Measurements from ENCODE around the gene PTPRD. TPM values are rescaled to one million over a fixed set of nuclear protein-coding genes. Genes with fewer than 3 reads are reported as not detected.

Gene PTPRD
- total RNA-seq, 1 donor from 2014 or later, result 15.6 TPM

- H3K36me3 ChIP-seq, result no peaks in the 10 kb centered on the region
- intact Hi-C loops (cut with micrococcal nuclease), result no loop called here
These were observed 1997.8 kb downstream of the PTPRD start for GRCh38 chr9:8614926-8615440.

GRCh38 chr9:8613346-8613825, 1999.4 kb downstream of the PTPRD start:
- Histone ChIP-seq H3K4me3 (no peak overlapping the region), H3K4me1 (peaks cover 21% of the 10 kb centered on the region), H3K36me3 (no peaks in the 10 kb centered on the region), H3K27ac (replicated peaks) (peak overlapping the region; percentile 4), H3K27me3 (ENCODE audit: low read depth) (no peaks in the 10 kb centered on the region), H3K9me3 (replicated peaks) (no peaks in the 10 kb centered on the region)
- intact Hi-C loops (cut with micrococcal nuclease), result no loop called here
- no peak for DNase-seq
- TF ChIP-seq CTCF (IDR thresholded peaks at IDR 0.05; ENCODE audit: borderline replicate concordance), result no peak

More at GRCh38 chr9:8614926-8615440, 1997.8 kb downstream of the PTPRD start:
- H3K9me3 ChIP-seq (replicated peaks), result no peaks in the 10 kb centered on the region
- H3K4me3 ChIP-seq, result no peak overlapping the region
- DNase-seq, result no peak
- no peak overlapping the region for H3K27ac ChIP-seq (replicated peaks)
- H3K27me3 ChIP-seq (ENCODE audit: low read depth), result no peaks in the 10 kb centered on the region
- H3K4me1 ChIP-seq, result peaks cover 21% of the 10 kb centered on the region
- TF ChIP-seq CTCF (IDR thresholded peaks at IDR 0.05; ENCODE audit: borderline replicate concordance), result no peak

- TF ChIP-seq CTCF (IDR thresholded peaks at IDR 0.05; ENCODE audit: borderline replicate concordance), result no peak
- no peaks in the 10 kb centered on the region for H3K36me3 ChIP-seq
- no peak overlapping the region for H3K27ac ChIP-seq (replicated peaks)
- intact Hi-C loops (cut with micrococcal nuclease), result no loop called here
- peaks cover 21% of the 10 kb centered on the region for H3K4me1 ChIP-seq
- no peak overlapping the region for H3K4me3 ChIP-seq
- H3K9me3 ChIP-seq (replicated peaks), result no peaks in the 10 kb centered on the region
- no peaks in the 10 kb centered on the region for H3K27me3 ChIP-seq (ENCODE audit: low read depth)
- DNase-seq, result no peak
These were observed 2001.6 kb downstream of the PTPRD start for GRCh38 chr9:8611153-8611552.

- H3K27me3 ChIP-seq (ENCODE audit: low read depth), result no peaks in the 10 kb centered on the region
- no peak overlapping the region for H3K27ac ChIP-seq (replicated peaks)
- intact Hi-C loops (cut with micrococcal nuclease), result no loop called here
- TF ChIP-seq CTCF (IDR thresholded peaks at IDR 0.05; ENCODE audit: borderline replicate concordance), result no peak
- DNase-seq, result no peak
- H3K4me3 ChIP-seq, result no peak overlapping the region
- H3K4me1 ChIP-seq, result peaks cover 21% of the 10 kb centered on the region
- no peaks in the 10 kb centered on the region for H3K9me3 ChIP-seq (replicated peaks)
- H3K36me3 ChIP-seq, result no peaks in the 10 kb centered on the region
These were observed 2002.5 kb downstream of the PTPRD start for GRCh38 chr9:8610256-8610655.

GRCh38 chr9:8605096-8605495, 2007.7 kb downstream of the PTPRD start:
- intact Hi-C loops (cut with micrococcal nuclease), result no loop called here
- DNase-seq, result no peak
- no peak for TF ChIP-seq CTCF (IDR thresholded peaks at IDR 0.05; ENCODE audit: borderline replicate concordance)
- H3K4me1 ChIP-seq, result no peaks in the 10 kb centered on the region
- H3K9me3 ChIP-seq (replicated peaks), result no peaks in the 10 kb centered on the region
- H3K27ac ChIP-seq (replicated peaks), result no peak overlapping the region
- no peak overlapping the region for H3K4me3 ChIP-seq
- H3K27me3 ChIP-seq (ENCODE audit: low read depth), result no peaks in the 10 kb centered on the region
- H3K36me3 ChIP-seq, result no peaks in the 10 kb centered on the region
